WTC11 (cell line): ENCODE results near the gene CYP27B1. TPM values are rescaled to one million over a fixed set of nuclear protein-coding genes. Genes with fewer than 3 reads are reported as not detected.

Source experiments
- ATAC-seq: fragments of 200-7000 bp; cut with Tn5 transposase; 2 replicates; pipeline ENCODE4 v1.10.0; 2021; ENCODE audit warnings: mild to moderate bottlenecking, moderate library complexity
- CTCF ChIA-PET: fragments of 300-600 bp; sonication (Branson Sonifier 250); formaldehyde crosslinking; loops from one replicate; lab custom pipeline; 2021; ENCODE audit warnings: antibody characterized with exemption; lab: Charles Lee
- POLR2A ChIA-PET: fragments of 350-600 bp; sonication (Branson Sonifier 250); formaldehyde crosslinking; loops from one replicate; lab custom pipeline; 2021; ENCODE audit warnings: antibody characterized with exemption; lab: Charles Lee
- DNase-seq: peaks from one replicate; pipeline ENCODE4 v3.0.0; 2021; ENCODE audit warnings: low spot score
- H3K27ac Mint-ChIP-seq: 2 replicates; pipeline ENCODE4 v1.8.0; 2021; ENCODE audit warnings: mixed read lengths
- H3K27me3 Mint-ChIP-seq: 2 replicates; pipeline ENCODE4 v1.8.0; 2021; ENCODE audit warnings: low read depth, mild to moderate bottlenecking, moderate library complexity, mixed read lengths
- H3K36me3 Mint-ChIP-seq: 2 replicates; pipeline ENCODE4 v1.8.0; 2021; ENCODE audit warnings: mixed read lengths
- H3K4me1 Mint-ChIP-seq: 2 replicates; pipeline ENCODE4 v1.8.0; 2022; ENCODE audit warnings: mixed read lengths
- H3K4me3 Mint-ChIP-seq: 2 replicates; pipeline ENCODE4 v1.8.0; 2021; ENCODE audit warnings: mild to moderate bottlenecking, moderate library complexity, mixed read lengths
- H3K9me3 Mint-ChIP-seq: 2 replicates; pipeline ENCODE4 v1.8.0; 2021; ENCODE audit warnings: mixed read lengths
- ARID4B ChIP-seq: sonication (generic); formaldehyde crosslinking; IDR thresholded peaks from 2 replicates; pipeline ENCODE4 v1.8.0; 2023; ENCODE audit warnings: missing genetic modification reagents, mild to moderate bottlenecking, borderline replicate concordance
- ATF1 ChIP-seq: sonication (generic); formaldehyde crosslinking; IDR thresholded peaks from 2 replicates; pipeline ENCODE4 v1.8.1; 2023; ENCODE audit warnings: mild to moderate bottlenecking, moderate library complexity, missing genetic modification reagents
- ATF3 ChIP-seq: sonication (generic); formaldehyde crosslinking; conservative IDR thresholded peaks from 2 replicates; pipeline ENCODE4 v1.8.1; 2022; ENCODE audit warnings: mild to moderate bottlenecking, missing genetic modification reagents
- EMX1 ChIP-seq: fragments of 250-450 bp; sonication (Bioruptor Pico); IDR thresholded peaks from 2 replicates; pipeline ENCODE4 v1.8.0; 2021; ENCODE audit warnings: mild to moderate bottlenecking
- FOXK1 ChIP-seq: sonication (generic); formaldehyde crosslinking; IDR thresholded peaks from 2 replicates; pipeline ENCODE4 v1.8.0; 2022; ENCODE audit warnings: mild to moderate bottlenecking, moderate library complexity, missing genetic modification reagents
- GRHL2 ChIP-seq: fragments of 250-450 bp; sonication (Bioruptor Pico); IDR thresholded peaks from 2 replicates; pipeline ENCODE4 v1.8.0; 2022; ENCODE audit warnings: mild to moderate bottlenecking, moderate library complexity; ENCODE audit not compliant: insufficient replicate concordance, severe bottlenecking
- GTF2I ChIP-seq: fragments of 250-450 bp; sonication (Bioruptor Pico); conservative IDR thresholded peaks from 2 replicates; pipeline ENCODE4 v1.4.0; 2021; ENCODE audit warnings: mild to moderate bottlenecking
- HMGXB4 ChIP-seq: sonication (generic); formaldehyde crosslinking; IDR thresholded peaks from 2 replicates; pipeline ENCODE4 v1.8.1; 2023; ENCODE audit warnings: mild to moderate bottlenecking, moderate library complexity, missing genetic modification reagents
- IRF1 ChIP-seq: sonication (generic); formaldehyde crosslinking; IDR thresholded peaks from 2 replicates; pipeline ENCODE4 v1.8.0; 2023; ENCODE audit warnings: missing genetic modification reagents
- MAX ChIP-seq: sonication (generic); formaldehyde crosslinking; IDR thresholded peaks from 2 replicates; pipeline ENCODE4 v1.8.0; 2022; ENCODE audit warnings: mild to moderate bottlenecking, missing genetic modification reagents
- MLX ChIP-seq: sonication (generic); formaldehyde crosslinking; IDR thresholded peaks from 2 replicates; pipeline ENCODE4 v1.8.1; 2023; ENCODE audit warnings: mild to moderate bottlenecking, missing genetic modification reagents, moderate library complexity
- NFATC4 ChIP-seq: fragments of 250-450 bp; sonication (Bioruptor Pico); IDR thresholded peaks from 2 replicates; pipeline ENCODE4 v1.9.0; 2021; ENCODE audit warnings: mild to moderate bottlenecking
- NFE2L1 ChIP-seq: sonication (generic); formaldehyde crosslinking; IDR thresholded peaks from 2 replicates; pipeline ENCODE4 v1.8.1; 2023; ENCODE audit warnings: missing genetic modification reagents
- NR3C1 ChIP-seq: sonication (generic); formaldehyde crosslinking; conservative IDR thresholded peaks from 2 replicates; pipeline ENCODE4 v1.8.1; 2023; ENCODE audit warnings: low read depth, mild to moderate bottlenecking, missing genetic modification reagents
- PRRX2 ChIP-seq: fragments of 250-450 bp; sonication (Bioruptor Pico); IDR thresholded peaks from 2 replicates; pipeline ENCODE4 v1.8.0; 2021; ENCODE audit warnings: mild to moderate bottlenecking
- TCF7 ChIP-seq: sonication (generic); formaldehyde crosslinking; IDR thresholded peaks from 2 replicates; pipeline ENCODE4 v1.8.0; 2022; ENCODE audit warnings: mild to moderate bottlenecking, low read depth, missing genetic modification reagents, moderate library complexity
- TEAD4 ChIP-seq: sonication (generic); formaldehyde crosslinking; IDR thresholded peaks from 2 replicates; pipeline ENCODE4 v1.8.0; 2022; ENCODE audit warnings: mild to moderate bottlenecking, missing genetic modification reagents
- USF1 ChIP-seq: sonication (generic); formaldehyde crosslinking; IDR thresholded peaks from 2 replicates; pipeline ENCODE4 v1.8.0; 2022; ENCODE audit warnings: mild to moderate bottlenecking, missing genetic modification reagents
- ZNF138 ChIP-seq: sonication (generic); formaldehyde crosslinking; conservative IDR thresholded peaks from 2 replicates; pipeline ENCODE4 v1.8.1; 2022; ENCODE audit warnings: mild to moderate bottlenecking, moderate library complexity, missing genetic modification reagents
- ZNF512 ChIP-seq: sonication (generic); formaldehyde crosslinking; IDR thresholded peaks from 2 replicates; pipeline ENCODE4 v1.8.1; 2022; ENCODE audit warnings: missing genetic modification reagents, borderline replicate concordance
- ZNF671 ChIP-seq: fragments of 250-450 bp; sonication (Bioruptor Pico); IDR thresholded peaks from 2 replicates; pipeline ENCODE4 v1.8.0; 2021; ENCODE audit warnings: mild to moderate bottlenecking
- ZSCAN18 ChIP-seq: fragments of 250-450 bp; sonication (Bioruptor Pico); IDR thresholded peaks from 2 replicates; pipeline ENCODE4 v2.1.2; 2022; ENCODE audit warnings: mild to moderate bottlenecking, moderate library complexity
- total RNA-seq: library from RNA; stranded (reverse); gene quantifications from 3 replicates; pipeline ENCODE4 v1.2.3, GENCODE V29; 2021

The CYP27B1 gene
- total RNA-seq, 1 experiment from 2014 or later: 2.1 TPM

- ChIA-PET CTCF (interaction anchor here (0.7 to 5.3 kb wide), 10 partner anchors 9 to 182 kb away, joined by 3 to 80 read pairs (median 4); partner anchors contain the start of genes ARHGEF25, AVIL and B4GALNT1), POLR2A (interaction anchor here (0.7 to 1.3 kb wide), 3 partner anchors 9 to 162 kb away, joined by 3 to 7 read pairs (median 6); no protein-coding TSS in a partner anchor)
- DNase-seq (no peak), ATAC-seq (peak; percentile 3)
- peaks cover 74% of the 10 kb centered on the region for H3K27me3 Mint-ChIP-seq
- H3K27ac Mint-ChIP-seq: no peak overlapping the region
- H3K4me3 Mint-ChIP-seq: peak overlapping the region; percentile 74
- no peaks in the 10 kb centered on the region for H3K9me3 Mint-ChIP-seq
- peaks cover 33% of the 10 kb centered on the region for H3K4me1 Mint-ChIP-seq
- peaks cover 23% of the 10 kb centered on the region for H3K36me3 Mint-ChIP-seq
- TF ChIP-seq ATF3 (CRISPR knock-in tag) (no peak), FOXK1 (CRISPR knock-in tag) (no peak), GTF2I (no peak), MAX (CRISPR knock-in tag) (no peak), GRHL2 (no peak), EMX1 (CRISPR knock-in tag) (peak; percentile 61; the same call in 1 of the 2 replicates), IRF1 (CRISPR knock-in tag) (0 out of 2 replicates have a peak, but pooled peaks have one; percentile 17), ARID4B (no peak), NFATC4 (CRISPR knock-in tag) (no peak), NR3C1 (CRISPR knock-in tag) (no peak), HMGXB4 (no peak), ZNF512 (CRISPR knock-in tag) (no peak), PRRX2 (CRISPR knock-in tag) (0 out of 2 replicates have a peak, but pooled peaks have one; percentile 57), USF1 (CRISPR knock-in tag) (no peak), ATF1 (CRISPR knock-in tag) (no peak), TCF7 (CRISPR knock-in tag) (no peak), NFE2L1 (CRISPR knock-in tag) (no peak), TEAD4 (CRISPR knock-in tag) (no peak), MLX (no peak), ZNF138 (CRISPR knock-in tag) (no peak), ZSCAN18 (CRISPR knock-in tag) (no peak), ZNF671 (CRISPR knock-in tag) (no peak)
Observed at GRCh38 chr12:57765698-57766463, 997 bp downstream of the CYP27B1 start.
